Measurements from ENCODE around the gene AATF.

AATF gene

GRCh38 chr17:37106049-37106448 lies 157.3 kb downstream of the AATF start:
- H3K27ac Mint-ChIP-seq: no peak overlapping the region
- no peak for TF ChIP-seq CTCF (IDR thresholded peaks at IDR 0.05)
- DNase-seq: no peak
- no peaks in the 10 kb centered on the region for H3K27me3 Mint-ChIP-seq (ENCODE audit: low read depth, poor library complexity)
- no peaks in the 10 kb centered on the region for H3K9me3 Mint-ChIP-seq
- peaks cover 47% of the 10 kb centered on the region for H3K36me3 Mint-ChIP-seq (ENCODE audit: low read depth)
- no peak overlapping the region for H3K4me3 Mint-ChIP-seq
- H3K4me1 Mint-ChIP-seq: peaks cover 67% of the 10 kb centered on the region
